NCI-H446 treated with DMSO at 0.1 percent for 48 hours (cell line): ENCODE results near the gene TIAM2.

Experiments used
- DNase-seq: peaks from one replicate; lab custom pipeline; 2025; lab: John Stamatoyannopoulos, UW

TIAM2 gene

GRCh38 chr6:155128977-155129376 is 133.9 kb downstream of the TIAM2 start:
- no peak for DNase-seq

- no peak for DNase-seq
These were observed 134.6 kb downstream of the TIAM2 start for GRCh38 chr6:155129744-155130143.

GRCh38 chr6:155130161-155130853 is 135.2 kb downstream of the TIAM2 start:
- no peak for DNase-seq

- no peak for DNase-seq
These were observed 137.5 kb downstream of the TIAM2 start for GRCh38 chr6:155132617-155133016.

- no peak for DNase-seq
These were observed 145.9 kb downstream of the TIAM2 start for GRCh38 chr6:155141002-155141401.

- no peak for DNase-seq
These were observed 146.4 kb downstream of the TIAM2 start for GRCh38 chr6:155141512-155141911.

GRCh38 chr6:155142168-155143028 is 147.3 kb downstream of the TIAM2 start:
- no peak for DNase-seq

GRCh38 chr6:155143029-155143577 is 148.0 kb downstream of the TIAM2 start:
- no peak for DNase-seq

GRCh38 chr6:155143578-155144106 is 148.5 kb downstream of the TIAM2 start:
- no peak for DNase-seq

GRCh38 chr6:155146205-155146604 is 151.1 kb downstream of the TIAM2 start:
- DNase-seq = no peak

- DNase-seq = no peak
These were observed 153.0 kb downstream of the TIAM2 start for GRCh38 chr6:155147958-155148663.

- no peak for DNase-seq
These were observed 156.0 kb downstream of the TIAM2 start for GRCh38 chr6:155150967-155151671.

GRCh38 chr6:155152211-155153076 is 157.3 kb downstream of the TIAM2 start:
- no peak for DNase-seq

GRCh38 chr6:155154158-155154830 is 159.2 kb downstream of the TIAM2 start:
- DNase-seq = peak; percentile 37

GRCh38 chr6:155155787-155156447 is 160.8 kb downstream of the TIAM2 start:
- DNase-seq = no peak

GRCh38 chr6:155157101-155157500 is 162.0 kb downstream of the TIAM2 start:
- DNase-seq = no peak

GRCh38 chr6:155158030-155158843 is 163.1 kb downstream of the TIAM2 start:
- no peak for DNase-seq

- no peak for DNase-seq
These were observed 167.6 kb downstream of the TIAM2 start for GRCh38 chr6:155162682-155163081.
